Tibial nerve (tissue), 4 donors: ENCODE measurements around the gene DNAJC5.

ENCODE experiments used
- EP300 ChIP-seq, 2 donors: sonication (generic); formaldehyde crosslinking; IDR thresholded peaks; one replicate each; pipeline ENCODE4 v1.6.1; 2017; ENCODE audit warnings: antibody characterized with exemption in 2 of 2, mild to moderate bottlenecking in 1 of 2
- POLR2A ChIP-seq, 2 donors: fragments of 450-650 bp; IDR thresholded peaks; one replicate each; pipeline ENCODE4 v1.6.1; 2017; ENCODE audit warnings: antibody characterized with exemption in 2 of 2, mild to moderate bottlenecking in 2 of 2, moderate library complexity in 2 of 2
- TF ChIP-seq, protein P1 (sequence below), 5 experiments: fragments of 200-600 bp in 3 of 5; fragments of 450-650 bp in 2 of 5; sonication (generic) in 3 of 5; IDR thresholded peaks; one replicate each; pipeline ENCODE4 v1.5.1; 2016 to 2019; ENCODE audit warnings: antibody characterized with exemption in 5 of 5, mild to moderate bottlenecking in 3 of 5, moderate library complexity in 2 of 5

DNA sequence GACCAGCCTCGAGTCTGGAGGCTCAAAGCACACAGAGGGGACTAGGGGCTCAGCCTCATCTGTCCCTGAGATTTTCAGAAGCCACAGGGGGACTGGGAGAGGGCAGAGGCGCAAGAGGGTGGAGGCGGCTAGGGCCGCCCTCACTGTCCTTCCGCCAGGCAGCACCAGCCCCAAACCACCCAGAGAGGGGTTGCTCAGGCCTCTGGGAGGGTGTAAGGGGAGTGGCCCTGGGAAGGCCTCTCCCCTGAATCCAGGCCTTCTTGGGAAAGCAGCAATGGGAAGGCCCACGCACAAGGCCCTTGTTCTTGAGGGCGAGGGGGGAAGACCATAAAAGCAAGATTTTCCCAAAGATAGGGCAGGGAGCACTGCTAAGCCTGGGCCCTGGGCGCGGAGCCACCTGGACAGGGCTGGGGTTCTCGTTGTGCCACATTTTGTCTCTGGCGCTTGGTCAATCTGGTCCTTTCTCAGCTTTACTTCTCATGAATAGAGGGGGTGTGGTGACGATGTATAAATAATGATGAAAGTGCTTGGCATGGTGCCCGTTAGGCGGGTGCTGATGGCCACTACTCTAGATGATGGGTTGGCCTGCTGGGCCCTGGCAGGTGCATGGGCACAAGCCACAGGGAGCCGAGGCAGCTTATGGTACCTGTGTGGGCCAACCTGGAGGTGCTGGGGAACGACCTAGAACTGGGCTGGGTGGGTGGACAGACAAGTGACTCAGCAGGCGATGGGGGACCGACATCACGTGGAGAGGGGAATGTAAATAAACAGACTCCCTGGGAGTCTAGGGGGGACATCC is 79.7 kb downstream of the DNAJC5 start:
- TF ChIP-seq, protein P1, sequence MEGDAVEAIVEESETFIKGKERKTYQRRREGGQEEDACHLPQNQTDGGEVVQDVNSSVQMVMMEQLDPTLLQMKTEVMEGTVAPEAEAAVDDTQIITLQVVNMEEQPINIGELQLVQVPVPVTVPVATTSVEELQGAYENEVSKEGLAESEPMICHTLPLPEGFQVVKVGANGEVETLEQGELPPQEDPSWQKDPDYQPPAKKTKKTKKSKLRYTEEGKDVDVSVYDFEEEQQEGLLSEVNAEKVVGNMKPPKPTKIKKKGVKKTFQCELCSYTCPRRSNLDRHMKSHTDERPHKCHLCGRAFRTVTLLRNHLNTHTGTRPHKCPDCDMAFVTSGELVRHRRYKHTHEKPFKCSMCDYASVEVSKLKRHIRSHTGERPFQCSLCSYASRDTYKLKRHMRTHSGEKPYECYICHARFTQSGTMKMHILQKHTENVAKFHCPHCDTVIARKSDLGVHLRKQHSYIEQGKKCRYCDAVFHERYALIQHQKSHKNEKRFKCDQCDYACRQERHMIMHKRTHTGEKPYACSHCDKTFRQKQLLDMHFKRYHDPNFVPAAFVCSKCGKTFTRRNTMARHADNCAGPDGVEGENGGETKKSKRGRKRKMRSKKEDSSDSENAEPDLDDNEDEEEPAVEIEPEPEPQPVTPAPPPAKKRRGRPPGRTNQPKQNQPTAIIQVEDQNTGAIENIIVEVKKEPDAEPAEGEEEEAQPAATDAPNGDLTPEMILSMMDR (IDR thresholded peaks at IDR 0.05), result no peak
- TF ChIP-seq EP300 (IDR thresholded peaks at IDR 0.05), result no peak
- TF ChIP-seq POLR2A (IDR thresholded peaks at IDR 0.05), result no peak
